IMR-90 (cell line): Measurements from ENCODE around the gene STRIP2. TPM values are rescaled to one million over a fixed set of nuclear protein-coding genes. Genes with fewer than 3 reads are reported as not detected.

ENCODE experiments used
- ATAC-seq: fragments of 200-7000 bp; cut with Tn5 transposase; 2 replicates; pipeline ENCODE4 v1.9.1; 2020; ENCODE audit warnings: low read depth, mild to moderate bottlenecking, moderate library complexity
- BruUV-seq: library from RNA; stranded (reverse); fragments of 400-500 nt; replicated peaks from 2 replicates; lab custom pipeline; 2021; lab: Mats Ljungman, UMichigan
- CTCF ChIA-PET: fragments of 300-600 bp; formaldehyde crosslinking; extraction: SDS; loops from one replicate; lab custom pipeline; 2021; ENCODE audit warnings: antibody characterized with exemption; lab: Yijun Ruan, JAX
- POLR2A ChIA-PET: fragments of 300-600 bp; sonication (Branson Sonifier 250); formaldehyde crosslinking; loops from one replicate; lab custom pipeline; 2022; ENCODE audit warnings: antibody characterized with exemption; ENCODE audit not compliant: unreplicated experiment; lab: Charles Lee
- DNase-seq: peaks from one replicate; pipeline ENCODE4 v3.0.0; 2013
- H2AFZ ChIP-seq: replicated peaks from 2 replicates; pipeline ENCODE3; 2013; ENCODE audit warnings: low read length, mild to moderate bottlenecking; ENCODE audit not compliant: poor library complexity
- H2AK5ac ChIP-seq: 2 replicates; pipeline ENCODE4 v1.6.1; 2013; ENCODE audit warnings: low read depth, low read length, inconsistent platforms
- H2AK9ac ChIP-seq: replicated peaks from 2 replicates; pipeline ENCODE3; 2013; ENCODE audit warnings: mild to moderate bottlenecking, low read depth, low read length, moderate library complexity; ENCODE audit not compliant: poor library complexity
- H2BK120ac ChIP-seq: 2 replicates; pipeline ENCODE4 v1.6.1; 2013; ENCODE audit warnings: low read depth, low read length, inconsistent platforms
- H2BK15ac ChIP-seq: 3 replicates; pipeline ENCODE4 v1.6.1; 2013; ENCODE audit warnings: low read depth, low read length, inconsistent platforms
- H2BK20ac ChIP-seq: 2 replicates; pipeline ENCODE4 v1.6.1; 2013; ENCODE audit warnings: low read depth, mild to moderate bottlenecking, inconsistent platforms, low read length, moderate library complexity
- H2BK5ac ChIP-seq: 2 replicates; pipeline ENCODE4 v1.6.1; 2013; ENCODE audit warnings: mild to moderate bottlenecking, low read depth, low read length, inconsistent platforms; ENCODE audit not compliant: poor library complexity, severe bottlenecking
- H3K14ac ChIP-seq: replicated peaks from 2 replicates; pipeline ENCODE4 v1.6.1; 2013; ENCODE audit warnings: low read depth, low read length, inconsistent platforms
- H3K18ac ChIP-seq: 2 replicates; pipeline ENCODE4 v1.6.1; 2013; ENCODE audit warnings: low read depth, low read length, control low read depth
- H3K23ac ChIP-seq: 2 replicates; pipeline ENCODE4 v1.6.1; 2013; ENCODE audit warnings: low read depth, low read length, inconsistent platforms
- H3K27ac ChIP-seq: 2 replicates; pipeline ENCODE4 v1.5.1; 2013; ENCODE audit warnings: mild to moderate bottlenecking, control low read depth, low read length; ENCODE audit not compliant: insufficient read depth
- H3K27me3 ChIP-seq: 2 replicates; pipeline ENCODE4 v1.6.1; 2013; ENCODE audit warnings: low read length; ENCODE audit not compliant: control insufficient read depth, insufficient read depth
- H3K36me3 ChIP-seq: 2 replicates; pipeline ENCODE4 v1.6.1; 2013; ENCODE audit warnings: low read length, mixed read lengths; ENCODE audit not compliant: control insufficient read depth, insufficient read depth
- H3K4ac ChIP-seq: 2 replicates; pipeline ENCODE4 v1.6.1; 2013; ENCODE audit warnings: low read depth, low read length, inconsistent platforms
- H3K4me1 ChIP-seq: 2 replicates; pipeline ENCODE4 v1.6.1; 2013; ENCODE audit warnings: low read length, mixed read lengths; ENCODE audit not compliant: control insufficient read depth, insufficient read depth
- H3K4me2 ChIP-seq: 2 replicates; pipeline ENCODE4 v1.6.1; 2013; ENCODE audit warnings: low read depth, mild to moderate bottlenecking, control low read depth, low read length, moderate library complexity
- H3K4me3 ChIP-seq: 2 replicates; pipeline ENCODE4 v1.5.1; 2013; ENCODE audit warnings: low read depth, mild to moderate bottlenecking, control low read depth, low read length, moderate library complexity; ENCODE audit not compliant: insufficient read depth
- H3K56ac ChIP-seq: 2 replicates; pipeline ENCODE4 v1.6.1; 2013; ENCODE audit warnings: low read length, inconsistent platforms; ENCODE audit not compliant: insufficient read depth; ENCODE audit errors: extremely low read depth
- H3K79me1 ChIP-seq, 2 experiments: 2 replicates each; pipeline ENCODE4 v1.6.1; 2013; ENCODE audit warnings: low read length in 2 of 2, inconsistent platforms in 1 of 2, low read depth in 1 of 2
- H3K9ac ChIP-seq: 2 replicates; pipeline ENCODE4 v1.6.1; 2013; ENCODE audit warnings: low read depth, low read length, control low read depth
- H3K9me1 ChIP-seq: 2 replicates; pipeline ENCODE4 v1.6.1; 2013; ENCODE audit warnings: low read length, inconsistent platforms; ENCODE audit not compliant: insufficient read depth
- H3K9me3 ChIP-seq: 2 replicates; pipeline ENCODE4 v1.6.1; 2013; ENCODE audit warnings: low read length; ENCODE audit not compliant: control insufficient read depth, insufficient read depth
- H4K20me1 ChIP-seq: 2 replicates; pipeline ENCODE4 v1.6.1; 2013; ENCODE audit warnings: low read length, inconsistent platforms; ENCODE audit not compliant: insufficient read depth
- H4K5ac ChIP-seq: 2 replicates; pipeline ENCODE4 v1.6.1; 2013; ENCODE audit warnings: mild to moderate bottlenecking, low read depth, low read length, control low read depth
- H4K8ac ChIP-seq, 2 experiments: 2 replicates each; pipeline ENCODE4 v1.6.1; 2013; ENCODE audit warnings: low read depth in 2 of 2, low read length in 2 of 2, control low read depth in 1 of 2, inconsistent platforms in 1 of 2
- H4K91ac ChIP-seq: 2 replicates; pipeline ENCODE4 v1.6.1; 2013; ENCODE audit warnings: low read depth, low read length, inconsistent platforms; ENCODE audit not compliant: insufficient read depth
- BHLHE40 ChIP-seq: fragments of 150-350 bp; IDR thresholded peaks from 2 replicates; pipeline ENCODE4 v1.6.1; 2016; ENCODE audit warnings: mild to moderate bottlenecking, low read depth, low read length
- CEBPB ChIP-seq: IDR thresholded peaks from 2 replicates; pipeline ENCODE4 v1.6.1; 2012; ENCODE audit warnings: low read depth, low read length, improper control_type of control experiment
- CHD1 ChIP-seq: IDR thresholded peaks from 2 replicates; pipeline ENCODE4 v1.6.1; 2012; ENCODE audit warnings: low read depth, low read length, improper control_type of control experiment
- FOS ChIP-seq: fragments of 150-350 bp; IDR thresholded peaks from 2 replicates; pipeline ENCODE4 v1.6.1; 2016; ENCODE audit warnings: low read depth, low read length
- MAFK ChIP-seq: IDR thresholded peaks from 2 replicates; pipeline ENCODE4 v1.6.1; 2012; ENCODE audit warnings: low read depth, low read length, improper control_type of control experiment
- MAZ ChIP-seq: IDR thresholded peaks from 2 replicates; pipeline ENCODE4 v1.6.1; 2012; ENCODE audit warnings: low read depth, mild to moderate bottlenecking, low read length, improper control_type of control experiment, moderate library complexity, borderline replicate concordance
- MXI1 ChIP-seq: IDR thresholded peaks from 2 replicates; pipeline ENCODE4 v1.6.1; 2012; ENCODE audit warnings: low read depth, mild to moderate bottlenecking, low read length, moderate library complexity, borderline replicate concordance
- NFE2L2 ChIP-seq: fragments of 150-350 bp; IDR thresholded peaks from 2 replicates; pipeline ENCODE4 v1.6.1; 2016; ENCODE audit warnings: low read depth, mild to moderate bottlenecking, low read length
- POLR2A ChIP-seq: IDR thresholded peaks from 2 replicates; pipeline ENCODE4 v1.6.1; 2012; ENCODE audit warnings: mild to moderate bottlenecking, low read depth, low read length
- RAD21 ChIP-seq: IDR thresholded peaks from 2 replicates; pipeline ENCODE4 v1.6.1; 2012; ENCODE audit warnings: low read length, improper control_type of control experiment
- RCOR1 ChIP-seq: IDR thresholded peaks from 2 replicates; pipeline ENCODE4 v1.6.1; 2012; ENCODE audit warnings: mild to moderate bottlenecking, low read length, improper control_type of control experiment; ENCODE audit not compliant: insufficient replicate concordance
- RFX5 ChIP-seq: IDR thresholded peaks from 2 replicates; pipeline ENCODE4 v1.8.0; 2012; ENCODE audit warnings: low read depth, mild to moderate bottlenecking, low read length, moderate library complexity
- SMC3 ChIP-seq: fragments of 150-350 bp; IDR thresholded peaks from 2 replicates; pipeline ENCODE4 v1.6.1; 2016; ENCODE audit warnings: low read depth, mild to moderate bottlenecking, antibody characterized with exemption, low read length, moderate library complexity
- USF2 ChIP-seq: fragments of 150-350 bp; IDR thresholded peaks from 2 replicates; pipeline ENCODE4 v1.6.1; 2017; ENCODE audit warnings: mild to moderate bottlenecking, antibody characterized with exemption, low read length, low read depth
- WGBS, 2 experiments: methylation state at CpG; one replicate each; pipeline versions ENCODE4 v1.1.5 to v1.1.7; 2013; ENCODE audit warnings: missing lambda C conversion rate in 2 of 2; ENCODE audit not compliant: insufficient read length in 1 of 2; ENCODE audit errors: extremely low coverage in 2 of 2; 5-methylcytosine and 5-hydroxymethylcytosine counted together
- dilution Hi-C: fragments of 300-500 bp; cut with HindIII; formaldehyde crosslinking; loops from one replicate; pipeline ENCODE4 v1.14.3; 2018; ENCODE audit warnings: low sequenced_read_pairs; ENCODE audit not compliant: unreplicated experiment
- in situ Hi-C: fragments of 300-500 bp; cut with MboI; formaldehyde crosslinking; loops from 3 replicates; pipeline ENCODE4 v1.14.3; 2019; ENCODE audit warnings: low sequenced_read_pairs, inconsistent platforms, mixed read lengths
- intact Hi-C: fragments of 100-400 bp; cut with micrococcal nuclease; formaldehyde crosslinking; loops from 2 replicates; pipeline ENCODE4 v1.10.0; 2022
- polyA plus RNA-seq, 3 experiments: library from polyadenylated mRNA; depleted of rRNA; stranded (reverse); fragments of >200 nt; gene quantifications; 2 replicates each; pipeline ENCODE4 v1.2.3, GENCODE V29; 2012; ENCODE audit warnings: low replicate concordance in 1 of 3
- total RNA-seq: library from RNA; depleted of rRNA; stranded (reverse); fragments of >200 nt; gene quantifications from 2 replicates; pipeline ENCODE4 v1.2.3, GENCODE V29; 2012
- TF ChIP-seq, protein P1 (sequence below): conservative IDR thresholded peaks from 2 replicates; pipeline ENCODE4 v1.5.1; 2012; ENCODE audit warnings: mild to moderate bottlenecking, low read depth, low read length, improper control_type of control experiment
- TF ChIP-seq, protein P2 (sequence below): fragments of 150-350 bp; IDR thresholded peaks from 2 replicates; pipeline ENCODE4 v1.6.1; 2016; ENCODE audit warnings: low read depth, mild to moderate bottlenecking, low read length, moderate library complexity, borderline replicate concordance

Gene STRIP2
- total and polyA plus RNA-seq, 2 of the 4 experiments (the other 2 are of a cell fraction), result 1.8 to 3.0 TPM

GRCh38 chr7:129496653-129497052 lies 62.4 kb downstream of the STRIP2 start:
- Histone ChIP-seq H2BK120ac (no peak overlapping the region), H2AK9ac (no peak overlapping the region), H4K5ac (no peak overlapping the region), H3K4me3 (no peak overlapping the region), H3K27ac (no peak overlapping the region), H3K14ac (no peak overlapping the region), H3K36me3 (no peaks in the 10 kb centered on the region), H2AFZ (no peak overlapping the region), H3K79me1 (no peaks in the 10 kb centered on the region), H2BK5ac (no peak overlapping the region), H2BK20ac (no peak overlapping the region), H3K56ac (no peak overlapping the region), H2AK5ac (no peak overlapping the region), H3K9me3 (no peaks in the 10 kb centered on the region), H3K27me3 (peaks cover 11% of the 10 kb centered on the region), H3K9ac (no peak overlapping the region), H2BK15ac (no peak overlapping the region), H3K4me1 (peaks cover 3% of the 10 kb centered on the region; the same call in 1 of the 2 replicates), H4K91ac (no peak overlapping the region), H4K8ac (no peak overlapping the region), H3K9me1 (no peaks in the 10 kb centered on the region), H3K4ac (no peak overlapping the region), H3K23ac (no peak overlapping the region), H3K18ac (no peak overlapping the region), H4K20me1 (no peaks in the 10 kb centered on the region), H3K4me2 (no peak overlapping the region)
- POLR2A ChIA-PET, result no interaction called here
- DNase-seq (no peak), ATAC-seq (no peak)
- no TSS peak for BruUV-seq
- TF ChIP-seq, protein P1, sequence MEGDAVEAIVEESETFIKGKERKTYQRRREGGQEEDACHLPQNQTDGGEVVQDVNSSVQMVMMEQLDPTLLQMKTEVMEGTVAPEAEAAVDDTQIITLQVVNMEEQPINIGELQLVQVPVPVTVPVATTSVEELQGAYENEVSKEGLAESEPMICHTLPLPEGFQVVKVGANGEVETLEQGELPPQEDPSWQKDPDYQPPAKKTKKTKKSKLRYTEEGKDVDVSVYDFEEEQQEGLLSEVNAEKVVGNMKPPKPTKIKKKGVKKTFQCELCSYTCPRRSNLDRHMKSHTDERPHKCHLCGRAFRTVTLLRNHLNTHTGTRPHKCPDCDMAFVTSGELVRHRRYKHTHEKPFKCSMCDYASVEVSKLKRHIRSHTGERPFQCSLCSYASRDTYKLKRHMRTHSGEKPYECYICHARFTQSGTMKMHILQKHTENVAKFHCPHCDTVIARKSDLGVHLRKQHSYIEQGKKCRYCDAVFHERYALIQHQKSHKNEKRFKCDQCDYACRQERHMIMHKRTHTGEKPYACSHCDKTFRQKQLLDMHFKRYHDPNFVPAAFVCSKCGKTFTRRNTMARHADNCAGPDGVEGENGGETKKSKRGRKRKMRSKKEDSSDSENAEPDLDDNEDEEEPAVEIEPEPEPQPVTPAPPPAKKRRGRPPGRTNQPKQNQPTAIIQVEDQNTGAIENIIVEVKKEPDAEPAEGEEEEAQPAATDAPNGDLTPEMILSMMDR, result no peak
- TF ChIP-seq, protein P2, sequence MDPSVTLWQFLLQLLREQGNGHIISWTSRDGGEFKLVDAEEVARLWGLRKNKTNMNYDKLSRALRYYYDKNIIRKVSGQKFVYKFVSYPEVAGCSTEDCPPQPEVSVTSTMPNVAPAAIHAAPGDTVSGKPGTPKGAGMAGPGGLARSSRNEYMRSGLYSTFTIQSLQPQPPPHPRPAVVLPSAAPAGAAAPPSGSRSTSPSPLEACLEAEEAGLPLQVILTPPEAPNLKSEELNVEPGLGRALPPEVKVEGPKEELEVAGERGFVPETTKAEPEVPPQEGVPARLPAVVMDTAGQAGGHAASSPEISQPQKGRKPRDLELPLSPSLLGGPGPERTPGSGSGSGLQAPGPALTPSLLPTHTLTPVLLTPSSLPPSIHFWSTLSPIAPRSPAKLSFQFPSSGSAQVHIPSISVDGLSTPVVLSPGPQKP, result no peak
- TF ChIP-seq NFE2L2 (no peak), MAZ (no peak), BHLHE40 (no peak), POLR2A (no peak), FOS (no peak), MXI1 (no peak), MAFK (no peak), RFX5 (no peak), RCOR1 (no peak), RAD21 (no peak), CEBPB (no peak), CHD1 (no peak), SMC3 (no peak), USF2 (no peak)
- dilution Hi-C loops, result no loop called here
- 93% methylated on average over 7 of the region's 7 CpGs; no CpG with 5 or more reads in 1 of the 2 experiments for WGBS, 2 experiments
- intact Hi-C loops, result no loop called here
- in situ Hi-C loops, result loop anchor here (25.0 kb wide), 1 partner anchor 516 kb away; no protein-coding TSS in a partner anchor
- CTCF ChIA-PET, result interaction anchor here (0.5 kb wide), 1 partner anchor 146 kb away, joined by 3 read pairs; no protein-coding TSS in a partner anchor
